Nephron progenitor cell (in vitro differentiated cells): Measurements from ENCODE around the gene TBX1.

Experiments used
- DNase-seq: peaks from one replicate; pipeline ENCODE4 v3.0.0; 2021
- H3K27ac Mint-ChIP-seq: 2 replicates; pipeline ENCODE4 v1.8.0; 2021; ENCODE audit warnings: mild to moderate bottlenecking, moderate library complexity, mixed read lengths
- H3K27me3 Mint-ChIP-seq: 2 replicates; pipeline ENCODE4 v1.8.0; 2021; ENCODE audit warnings: mild to moderate bottlenecking, low read depth, mixed read lengths; ENCODE audit not compliant: poor library complexity
- H3K36me3 Mint-ChIP-seq: 2 replicates; pipeline ENCODE4 v1.8.0; 2021; ENCODE audit warnings: low read depth, mixed read lengths
- H3K4me1 Mint-ChIP-seq: 2 replicates; pipeline ENCODE4 v1.8.0; 2021; ENCODE audit warnings: mixed read lengths
- H3K4me3 Mint-ChIP-seq: 2 replicates; pipeline ENCODE4 v1.8.0; 2021; ENCODE audit warnings: mild to moderate bottlenecking, moderate library complexity, mixed read lengths
- H3K9me3 Mint-ChIP-seq: 2 replicates; pipeline ENCODE4 v1.8.0; 2021; ENCODE audit warnings: mild to moderate bottlenecking, moderate library complexity, mixed read lengths
- TF ChIP-seq, protein P1 (sequence below): fragments of 200-600 bp; sonication (generic); IDR thresholded peaks from 2 replicates; pipeline ENCODE4 v1.5.0; 2021; ENCODE audit warnings: antibody characterized with exemption

The TBX1 gene

DNA sequence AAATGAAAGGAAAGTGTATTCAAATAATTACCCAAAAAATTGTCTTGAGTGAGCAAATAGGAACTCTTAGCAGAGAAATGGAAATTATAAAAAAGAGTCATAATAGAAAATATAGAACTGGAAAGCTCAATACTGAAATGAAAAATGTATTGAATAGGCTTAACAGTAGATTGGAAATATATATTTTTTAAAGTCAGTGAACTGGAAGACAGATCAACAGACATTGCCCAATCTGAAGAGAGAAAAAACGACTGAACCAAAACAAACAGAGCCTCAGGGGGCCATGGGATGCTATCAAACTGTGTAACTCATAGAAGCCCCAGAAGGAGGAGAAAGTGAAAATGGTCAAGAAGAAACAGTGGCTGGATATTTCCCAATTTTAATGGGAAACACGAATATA is 32.6 kb downstream of the TBX1 start:
- peaks cover 59% of the 10 kb centered on the region for H3K36me3 Mint-ChIP-seq
- no peak overlapping the region for H3K4me3 Mint-ChIP-seq
- DNase-seq: no peak
- H3K9me3 Mint-ChIP-seq: peaks cover 40% of the 10 kb centered on the region
- H3K27ac Mint-ChIP-seq: no peak overlapping the region
- H3K4me1 Mint-ChIP-seq: peaks cover 11% of the 10 kb centered on the region
- TF ChIP-seq, protein P1, sequence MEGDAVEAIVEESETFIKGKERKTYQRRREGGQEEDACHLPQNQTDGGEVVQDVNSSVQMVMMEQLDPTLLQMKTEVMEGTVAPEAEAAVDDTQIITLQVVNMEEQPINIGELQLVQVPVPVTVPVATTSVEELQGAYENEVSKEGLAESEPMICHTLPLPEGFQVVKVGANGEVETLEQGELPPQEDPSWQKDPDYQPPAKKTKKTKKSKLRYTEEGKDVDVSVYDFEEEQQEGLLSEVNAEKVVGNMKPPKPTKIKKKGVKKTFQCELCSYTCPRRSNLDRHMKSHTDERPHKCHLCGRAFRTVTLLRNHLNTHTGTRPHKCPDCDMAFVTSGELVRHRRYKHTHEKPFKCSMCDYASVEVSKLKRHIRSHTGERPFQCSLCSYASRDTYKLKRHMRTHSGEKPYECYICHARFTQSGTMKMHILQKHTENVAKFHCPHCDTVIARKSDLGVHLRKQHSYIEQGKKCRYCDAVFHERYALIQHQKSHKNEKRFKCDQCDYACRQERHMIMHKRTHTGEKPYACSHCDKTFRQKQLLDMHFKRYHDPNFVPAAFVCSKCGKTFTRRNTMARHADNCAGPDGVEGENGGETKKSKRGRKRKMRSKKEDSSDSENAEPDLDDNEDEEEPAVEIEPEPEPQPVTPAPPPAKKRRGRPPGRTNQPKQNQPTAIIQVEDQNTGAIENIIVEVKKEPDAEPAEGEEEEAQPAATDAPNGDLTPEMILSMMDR: no peak
- H3K27me3 Mint-ChIP-seq: peaks cover 24% of the 10 kb centered on the region

- Mint-ChIP-seq H3K9me3 (peaks cover 40% of the 10 kb centered on the region), H3K4me3 (no peak overlapping the region), H3K27ac (no peak overlapping the region), H3K36me3 (peaks cover 59% of the 10 kb centered on the region), H3K4me1 (peaks cover 11% of the 10 kb centered on the region), H3K27me3 (peaks cover 24% of the 10 kb centered on the region)
- DNase-seq: no peak
- TF ChIP-seq, protein P1: no peak
Measured at GRCh38 chr22:19793661-19794310, 33.2 kb downstream of the TBX1 start.

GRCh38 chr22:19795617-19796008 is 35.0 kb downstream of the TBX1 start:
- TF ChIP-seq, protein P1: no peak
- Mint-ChIP-seq H3K36me3 (peaks cover 48% of the 10 kb centered on the region), H3K27ac (no peak overlapping the region), H3K27me3 (peaks cover 19% of the 10 kb centered on the region), H3K4me3 (no peak overlapping the region), H3K4me1 (peaks cover 17% of the 10 kb centered on the region), H3K9me3 (peaks cover 30% of the 10 kb centered on the region)
- DNase-seq: no peak

- Mint-ChIP-seq H3K27ac (no peak overlapping the region), H3K36me3 (peaks cover 43% of the 10 kb centered on the region), H3K9me3 (peaks cover 27% of the 10 kb centered on the region), H3K4me1 (peaks cover 17% of the 10 kb centered on the region), H3K4me3 (no peak overlapping the region), H3K27me3 (peaks cover 14% of the 10 kb centered on the region)
- TF ChIP-seq, protein P1: no peak
- no peak for DNase-seq
Measured at GRCh38 chr22:19796160-19796559, 35.6 kb downstream of the TBX1 start.

DNA sequence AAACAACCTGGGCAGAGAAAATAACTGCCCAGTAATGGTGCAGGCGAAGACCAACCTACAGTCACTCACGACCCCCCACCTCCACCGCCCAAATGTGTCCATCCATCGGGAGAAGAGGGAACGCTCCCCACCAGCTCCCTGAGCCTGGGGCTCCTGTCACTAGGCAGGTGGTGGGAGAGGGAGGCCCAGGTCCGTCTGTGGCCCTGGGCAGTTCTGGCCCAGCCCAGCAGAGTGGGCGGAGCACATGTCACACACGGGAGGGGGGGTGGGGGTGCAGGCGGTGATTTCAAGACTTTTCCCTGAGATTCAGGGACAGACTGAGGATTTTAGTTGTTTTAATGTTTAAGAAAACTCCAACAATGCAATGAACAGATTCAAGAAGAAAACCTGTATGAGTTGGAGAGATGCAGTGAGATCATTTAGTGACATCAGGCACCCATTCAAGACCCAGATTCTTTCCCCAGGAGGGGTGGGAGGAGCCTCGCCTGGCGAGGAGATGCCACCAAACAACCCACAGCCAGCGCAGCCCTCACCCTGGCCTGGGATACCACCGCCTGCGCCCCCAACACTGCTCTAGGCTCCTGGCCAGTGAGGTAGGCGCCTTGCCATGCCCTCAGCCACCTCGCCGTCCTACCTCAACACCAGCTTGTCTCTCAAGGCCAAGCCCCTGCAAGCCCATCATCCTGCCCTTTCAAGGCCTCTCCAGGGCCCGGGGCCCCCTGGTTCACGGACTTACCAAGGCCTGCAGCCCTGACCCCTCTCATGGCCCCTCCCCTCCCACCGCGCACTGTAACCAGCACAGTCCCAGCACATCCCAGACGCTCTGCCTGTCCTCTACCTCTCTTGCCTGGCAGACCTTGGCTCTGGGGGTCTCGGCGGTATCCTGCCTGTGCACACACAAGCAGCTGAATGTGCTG is 36.8 kb downstream of the TBX1 start:
- peaks cover 26% of the 10 kb centered on the region for H3K4me1 Mint-ChIP-seq
- no peak overlapping the region for H3K27ac Mint-ChIP-seq
- DNase-seq: no peak
- H3K27me3 Mint-ChIP-seq: peaks cover 11% of the 10 kb centered on the region
- no peak overlapping the region for H3K4me3 Mint-ChIP-seq
- peaks cover 15% of the 10 kb centered on the region for H3K9me3 Mint-ChIP-seq
- TF ChIP-seq, protein P1: no peak
- peaks cover 31% of the 10 kb centered on the region for H3K36me3 Mint-ChIP-seq
